Measurements from ENCODE around the gene CYFIP1.

Gene CYFIP1

GRCh38 chr15:22903427-22903826 lies 76.7 kb downstream of the CYFIP1 start:
- Histone ChIP-seq H3K4me1 (ENCODE audit: low read depth, poor library complexity, severe bottlenecking) (no peaks in the 10 kb centered on the region), H3K4me3 (IDR thresholded peaks at IDR 0.05; ENCODE audit: insufficient read depth, low read depth, low read length) (no peak overlapping the region), H2AFZ (ENCODE audit: low read depth) (no peak overlapping the region), H3K4me2 (no peak overlapping the region), H3K27me3 (ENCODE audit: insufficient read depth, low read depth) (no peaks in the 10 kb centered on the region), H3K36me3 (ENCODE audit: insufficient read depth) (no peaks in the 10 kb centered on the region; the same call in 1 of the 2 replicates), H3K9ac (no peak overlapping the region), H4K20me1 (ENCODE audit: insufficient read depth) (no peaks in the 10 kb centered on the region), H3K27ac (no peak overlapping the region), H3K79me2 (ENCODE audit: insufficient read depth, low read depth) (no peaks in the 10 kb centered on the region)
- TF ChIP-seq CTCF (conservative IDR thresholded peaks at IDR 0.05; ENCODE audit: low read depth, low read length), result no peak

- H3K36me3 ChIP-seq (ENCODE audit: insufficient read depth), result no peaks in the 10 kb centered on the region; the same call in 1 of the 2 replicates
- no peak overlapping the region for H2AFZ ChIP-seq (ENCODE audit: low read depth)
- H3K27me3 ChIP-seq (ENCODE audit: insufficient read depth, low read depth), result no peaks in the 10 kb centered on the region
- no peak for TF ChIP-seq CTCF (conservative IDR thresholded peaks at IDR 0.05; ENCODE audit: low read depth, low read length)
- no peak overlapping the region for H3K9ac ChIP-seq
- no peaks in the 10 kb centered on the region for H3K4me1 ChIP-seq (ENCODE audit: low read depth, poor library complexity, severe bottlenecking)
- no peak overlapping the region for H3K4me3 ChIP-seq (IDR thresholded peaks at IDR 0.05; ENCODE audit: insufficient read depth, low read depth, low read length)
- H3K4me2 ChIP-seq, result no peak overlapping the region
- H3K27ac ChIP-seq, result no peak overlapping the region
- no peaks in the 10 kb centered on the region for H4K20me1 ChIP-seq (ENCODE audit: insufficient read depth)
- H3K79me2 ChIP-seq (ENCODE audit: insufficient read depth, low read depth), result no peaks in the 10 kb centered on the region
Measured at GRCh38 chr15:22902981-22903380, 77.2 kb downstream of the CYFIP1 start.

GRCh38 chr15:22902578-22902977 lies 77.6 kb downstream of the CYFIP1 start:
- Histone ChIP-seq H3K9ac (no peak overlapping the region), H3K4me2 (no peak overlapping the region), H4K20me1 (ENCODE audit: insufficient read depth) (no peaks in the 10 kb centered on the region), H3K4me3 (IDR thresholded peaks at IDR 0.05; ENCODE audit: insufficient read depth, low read depth, low read length) (no peak overlapping the region), H3K4me1 (ENCODE audit: low read depth, poor library complexity, severe bottlenecking) (no peaks in the 10 kb centered on the region), H3K36me3 (ENCODE audit: insufficient read depth) (no peaks in the 10 kb centered on the region; the same call in 1 of the 2 replicates), H2AFZ (ENCODE audit: low read depth) (no peak overlapping the region), H3K79me2 (ENCODE audit: insufficient read depth, low read depth) (no peaks in the 10 kb centered on the region), H3K27me3 (ENCODE audit: insufficient read depth, low read depth) (no peaks in the 10 kb centered on the region), H3K27ac (no peak overlapping the region)
- no peak for TF ChIP-seq CTCF (conservative IDR thresholded peaks at IDR 0.05; ENCODE audit: low read depth, low read length)

GRCh38 chr15:22902046-22902445 lies 78.1 kb downstream of the CYFIP1 start:
- H3K4me2 ChIP-seq, result no peak overlapping the region
- H2AFZ ChIP-seq (ENCODE audit: low read depth), result no peak overlapping the region
- H3K4me1 ChIP-seq (ENCODE audit: low read depth, poor library complexity, severe bottlenecking), result no peaks in the 10 kb centered on the region
- no peaks in the 10 kb centered on the region; the same call in 1 of the 2 replicates for H3K36me3 ChIP-seq (ENCODE audit: insufficient read depth)
- no peak overlapping the region for H3K4me3 ChIP-seq (IDR thresholded peaks at IDR 0.05; ENCODE audit: insufficient read depth, low read depth, low read length)
- H3K27me3 ChIP-seq (ENCODE audit: insufficient read depth, low read depth), result no peaks in the 10 kb centered on the region
- H3K79me2 ChIP-seq (ENCODE audit: insufficient read depth, low read depth), result no peaks in the 10 kb centered on the region
- H3K9ac ChIP-seq, result no peak overlapping the region
- H4K20me1 ChIP-seq (ENCODE audit: insufficient read depth), result no peaks in the 10 kb centered on the region
- no peak for TF ChIP-seq CTCF (conservative IDR thresholded peaks at IDR 0.05; ENCODE audit: low read depth, low read length)
- no peak overlapping the region for H3K27ac ChIP-seq

Measured in KMS-11 (cell line).